Measurements from ENCODE around the gene SUN5. TPM values are rescaled to one million over a fixed set of nuclear protein-coding genes. Genes with fewer than 3 reads are reported as not detected.

Gene SUN5
- total RNA-seq, 2 experiments from 2014 or later: not detected

DNA sequence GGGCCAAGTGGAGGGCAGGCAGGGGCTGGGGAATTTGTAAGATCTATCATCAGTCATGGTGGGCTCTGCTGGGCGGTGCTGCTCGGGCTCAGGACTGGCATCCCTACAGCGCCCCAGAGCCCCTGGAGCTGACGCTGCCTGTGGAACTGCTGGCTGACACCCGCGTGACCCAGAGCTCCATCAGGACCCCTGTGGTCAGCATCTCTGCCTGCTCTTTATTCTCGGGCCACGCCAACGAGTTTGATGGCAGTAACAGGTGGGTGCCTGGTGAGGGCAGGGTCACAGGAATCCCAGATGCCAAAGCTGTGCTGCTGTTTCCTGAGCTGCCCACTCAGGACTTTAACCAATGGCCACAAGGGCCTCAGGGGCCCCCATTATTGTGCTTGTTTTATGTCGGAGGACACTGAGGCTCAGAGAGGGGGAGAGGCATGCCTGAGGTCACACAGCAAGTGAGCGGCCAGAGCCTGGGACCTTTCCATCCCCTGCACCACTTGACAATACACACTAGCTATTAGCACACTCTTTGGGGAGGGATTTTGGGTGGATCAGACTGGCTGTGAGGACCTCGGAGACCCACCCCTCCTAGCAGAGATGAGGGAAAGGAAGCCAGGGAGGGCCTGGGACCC is 9.6 kb upstream of the SUN5 start:
- ATAC-seq (no peak), DNase-seq (no peak)
- TF ChIP-seq, protein P1, sequence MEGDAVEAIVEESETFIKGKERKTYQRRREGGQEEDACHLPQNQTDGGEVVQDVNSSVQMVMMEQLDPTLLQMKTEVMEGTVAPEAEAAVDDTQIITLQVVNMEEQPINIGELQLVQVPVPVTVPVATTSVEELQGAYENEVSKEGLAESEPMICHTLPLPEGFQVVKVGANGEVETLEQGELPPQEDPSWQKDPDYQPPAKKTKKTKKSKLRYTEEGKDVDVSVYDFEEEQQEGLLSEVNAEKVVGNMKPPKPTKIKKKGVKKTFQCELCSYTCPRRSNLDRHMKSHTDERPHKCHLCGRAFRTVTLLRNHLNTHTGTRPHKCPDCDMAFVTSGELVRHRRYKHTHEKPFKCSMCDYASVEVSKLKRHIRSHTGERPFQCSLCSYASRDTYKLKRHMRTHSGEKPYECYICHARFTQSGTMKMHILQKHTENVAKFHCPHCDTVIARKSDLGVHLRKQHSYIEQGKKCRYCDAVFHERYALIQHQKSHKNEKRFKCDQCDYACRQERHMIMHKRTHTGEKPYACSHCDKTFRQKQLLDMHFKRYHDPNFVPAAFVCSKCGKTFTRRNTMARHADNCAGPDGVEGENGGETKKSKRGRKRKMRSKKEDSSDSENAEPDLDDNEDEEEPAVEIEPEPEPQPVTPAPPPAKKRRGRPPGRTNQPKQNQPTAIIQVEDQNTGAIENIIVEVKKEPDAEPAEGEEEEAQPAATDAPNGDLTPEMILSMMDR (IDR thresholded peaks at IDR 0.05): no peak
- H3K27ac Mint-ChIP-seq: no peak overlapping the region
- H3K36me3 Mint-ChIP-seq (ENCODE audit: low read depth): no peaks in the 10 kb centered on the region
- no peaks in the 10 kb centered on the region for H3K27me3 Mint-ChIP-seq
- no peaks in the 10 kb centered on the region for H3K4me1 Mint-ChIP-seq (ENCODE audit: low read depth)
- intact Hi-C loops (cut with micrococcal nuclease): no loop called here
- CTCF ChIA-PET: interaction anchor here (0.9 to 1.9 kb wide), 2 partner anchors 19 to 112 kb away, joined by 3 to 5 read pairs; no protein-coding TSS in a partner anchor
- H3K4me3 Mint-ChIP-seq: no peak overlapping the region
- H3K9me3 Mint-ChIP-seq: no peaks in the 10 kb centered on the region
- POLR2A ChIA-PET: no interaction called here

DNA sequence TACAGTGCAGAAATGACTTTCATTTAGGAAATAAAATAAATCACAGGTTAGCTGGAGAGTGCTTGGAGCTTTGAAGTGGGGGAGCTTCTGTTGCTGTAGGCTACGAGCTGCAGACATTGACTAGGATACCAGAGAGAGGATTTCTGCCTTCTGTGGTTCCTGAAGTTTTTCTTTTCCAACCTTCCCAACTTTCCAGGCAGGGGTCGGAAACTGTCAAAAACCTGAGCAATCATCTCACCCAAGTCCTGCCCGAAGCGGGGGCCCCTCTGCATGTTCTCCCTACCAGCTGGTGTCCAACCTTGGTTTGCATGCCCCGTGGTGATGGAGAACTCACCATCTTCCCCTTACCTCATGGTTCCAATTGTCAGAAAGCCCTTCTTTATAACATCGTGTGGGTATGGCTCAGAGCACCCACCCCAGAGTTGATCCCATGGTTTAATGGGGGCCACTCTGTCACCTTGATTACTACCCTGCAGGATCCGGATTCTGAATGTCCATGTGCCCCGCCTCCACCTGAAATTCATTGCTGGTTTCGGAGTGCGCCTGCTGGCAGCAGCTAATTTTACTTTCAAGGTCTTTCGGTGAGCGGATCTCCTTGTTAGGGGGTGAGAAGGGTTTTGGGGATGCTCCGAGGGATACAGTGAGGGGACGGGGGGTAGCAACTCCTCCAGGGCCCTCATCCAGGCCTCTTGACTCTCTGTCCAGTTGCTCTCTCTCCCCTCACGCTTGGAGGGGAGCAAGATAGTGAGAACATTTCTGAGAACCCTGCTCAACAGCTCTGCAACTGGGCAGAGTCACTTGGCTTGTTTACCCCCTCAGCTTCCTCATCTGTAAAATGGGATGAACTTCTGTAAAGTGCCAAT is 8.3 kb upstream of the SUN5 start:
- POLR2A ChIA-PET: no interaction called here
- Mint-ChIP-seq H3K9me3 (no peaks in the 10 kb centered on the region), H3K27ac (no peak overlapping the region), H3K27me3 (no peaks in the 10 kb centered on the region), H3K36me3 (ENCODE audit: low read depth) (no peaks in the 10 kb centered on the region), H3K4me1 (ENCODE audit: low read depth) (no peaks in the 10 kb centered on the region), H3K4me3 (no peak overlapping the region)
- DNase-seq: no peak
- TF ChIP-seq, protein P1 (IDR thresholded peaks at IDR 0.05): no peak
- no peak for ATAC-seq
- intact Hi-C loops (cut with micrococcal nuclease): no loop called here
- CTCF ChIA-PET: interaction anchor here (0.7 to 0.9 kb wide), 2 partner anchors 15 to 18 kb away, joined by 3 read pairs; no protein-coding TSS in a partner anchor

DNA sequence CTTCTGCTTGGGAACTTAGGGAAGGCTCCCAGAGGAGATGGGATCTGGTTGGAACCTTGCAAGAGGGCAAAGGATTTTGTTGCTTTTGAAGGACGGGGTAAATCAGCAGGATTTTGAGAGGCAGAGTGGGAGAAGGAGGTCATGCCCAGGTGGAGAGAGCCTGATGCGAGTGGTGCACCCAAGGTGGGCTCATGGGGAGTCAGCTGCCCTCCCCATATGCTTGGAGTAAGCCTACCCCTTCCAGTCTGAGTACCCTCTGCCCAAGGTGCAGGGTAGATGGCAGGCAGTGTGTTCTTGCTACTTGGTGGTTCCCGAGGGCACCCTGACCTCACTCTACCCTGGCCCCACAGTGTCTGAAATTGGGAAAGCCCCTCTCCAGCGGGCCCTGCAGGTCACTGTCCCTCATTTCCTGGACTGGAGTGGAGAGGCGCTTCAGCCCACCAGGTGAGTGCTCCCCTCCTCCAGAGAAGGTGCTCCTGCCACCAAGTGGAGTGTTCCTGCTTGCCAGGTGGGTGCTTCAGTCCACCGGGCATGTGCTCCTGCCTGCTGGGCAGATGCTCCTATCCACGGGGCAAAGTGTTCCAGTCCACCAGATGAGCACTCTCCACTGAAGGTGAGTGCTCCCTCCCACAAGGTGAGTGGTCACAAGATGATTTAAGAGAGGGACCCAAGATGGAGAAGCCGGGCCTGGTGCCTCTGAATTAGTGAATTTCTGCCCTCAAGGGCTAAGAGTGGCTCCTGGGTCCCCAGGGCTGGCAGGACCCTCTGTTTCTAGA is 6.6 kb upstream of the SUN5 start:
- no peak for ATAC-seq
- H3K27ac Mint-ChIP-seq: no peak overlapping the region
- intact Hi-C loops (cut with micrococcal nuclease): no loop called here
- H3K27me3 Mint-ChIP-seq: no peaks in the 10 kb centered on the region
- no peaks in the 10 kb centered on the region for H3K36me3 Mint-ChIP-seq (ENCODE audit: low read depth)
- no peak for DNase-seq
- no peaks in the 10 kb centered on the region for H3K4me1 Mint-ChIP-seq (ENCODE audit: low read depth)
- ChIA-PET CTCF (interaction anchor here (1.2 kb wide), 1 partner anchor 16 kb away, joined by 3 read pairs; no protein-coding TSS in a partner anchor), POLR2A (no interaction called here)
- H3K9me3 Mint-ChIP-seq: no peaks in the 10 kb centered on the region
- H3K4me3 Mint-ChIP-seq: no peak overlapping the region
- TF ChIP-seq, protein P1 (IDR thresholded peaks at IDR 0.05): no peak

DNA sequence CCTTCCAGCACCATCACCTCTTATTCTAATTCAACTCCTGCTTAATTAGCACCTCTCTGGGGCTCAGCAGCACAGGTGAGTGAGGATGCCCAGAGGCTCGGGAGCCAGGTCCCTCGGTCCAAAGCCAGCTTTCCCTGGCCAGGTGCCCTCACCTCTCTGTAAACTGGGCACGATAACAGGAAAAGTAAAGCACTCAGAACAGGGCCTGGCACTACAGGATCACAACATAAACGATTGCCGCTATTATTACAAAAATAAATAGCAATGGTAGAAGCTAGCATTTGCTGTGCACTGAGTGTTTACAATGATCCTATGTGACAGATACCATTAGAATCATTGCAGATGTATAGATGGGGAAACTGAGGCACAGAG is 5.9 kb upstream of the SUN5 start:
- H3K36me3 Mint-ChIP-seq (ENCODE audit: low read depth): no peaks in the 10 kb centered on the region
- no peaks in the 10 kb centered on the region for H3K27me3 Mint-ChIP-seq
- no peak for DNase-seq
- POLR2A ChIA-PET: no interaction called here
- H3K4me3 Mint-ChIP-seq: no peak overlapping the region
- CTCF ChIA-PET: interaction anchor here (0.8 to 1.2 kb wide), 2 partner anchors 10 to 15 kb away, joined by 3 read pairs; no protein-coding TSS in a partner anchor
- H3K4me1 Mint-ChIP-seq (ENCODE audit: low read depth): peaks cover 3% of the 10 kb centered on the region
- intact Hi-C loops (cut with micrococcal nuclease): no loop called here
- no peak overlapping the region for H3K27ac Mint-ChIP-seq
- no peak for ATAC-seq
- TF ChIP-seq, protein P1 (IDR thresholded peaks at IDR 0.05): no peak
- peaks cover 3% of the 10 kb centered on the region for H3K9me3 Mint-ChIP-seq

Data from activated CD8-positive, alpha-beta T cell treated with anti-CD3 and anti-CD28 coated beads for 36 hours (primary cell).